Measurements from ENCODE around the gene TTC23L. TPM values are rescaled to one million over a fixed set of nuclear protein-coding genes. Genes with fewer than 3 reads are reported as not detected.
"Not testable (repeated sequence)": the region's sequence is repeated elsewhere in the genome, so short reads cannot be mapped to it uniquely, and the experiment has no call there.

The TTC23L gene
- total RNA-seq, 2 donors from 2014 or later = 2.4 to 2.7 TPM

- DNase-seq (ENCODE audit: low spot score) = no peak
- Histone ChIP-seq H3K27ac (no peak overlapping the region), H3K4me1 (replicated peaks) (no peaks in the 10 kb centered on the region), H3K27me3 (replicated peaks; ENCODE audit: insufficient read depth) (no peaks in the 10 kb centered on the region), H3K9me3 (no peaks in the 10 kb centered on the region), H3K4me3 (no peak overlapping the region), H3K36me3 (no peaks in the 10 kb centered on the region)
- WGBS = 79% methylated on average over 6 of the region's 6 CpGs
- TF ChIP-seq POLR2AphosphoS5 (IDR thresholded peaks at IDR 0.05) (no peak), POLR2A (IDR thresholded peaks at IDR 0.05) (no peak), CTCF (IDR thresholded peaks at IDR 0.05) (no peak)
- intact Hi-C loops (cut with DNase I) = no loop called here
Measured at GRCh38 chr5:34826347-34826746, 12.6 kb upstream of the TTC23L start.

- DNase-seq (ENCODE audit: low spot score) = no peak
- intact Hi-C loops (cut with DNase I) = no loop called here
- Histone ChIP-seq H3K9me3 (no peaks in the 10 kb centered on the region), H3K27ac (no peak overlapping the region), H3K4me1 (replicated peaks) (no peaks in the 10 kb centered on the region), H3K4me3 (no peak overlapping the region), H3K36me3 (no peaks in the 10 kb centered on the region), H3K27me3 (replicated peaks; ENCODE audit: insufficient read depth) (no peaks in the 10 kb centered on the region)
- 94% methylated on average over 6 of the region's 6 CpGs for WGBS
- TF ChIP-seq POLR2AphosphoS5 (IDR thresholded peaks at IDR 0.05) = no peak
Measured at GRCh38 chr5:34827588-34828506, 11.1 kb upstream of the TTC23L start.

GRCh38 chr5:34830827-34831226, 8.1 kb upstream of the TTC23L start:
- DNase-seq (ENCODE audit: low spot score); H3K9me3 ChIP-seq; H3K36me3 ChIP-seq; H3K4me3 ChIP-seq; H3K27ac ChIP-seq; H3K4me1 ChIP-seq (replicated peaks); H3K27me3 ChIP-seq (replicated peaks; ENCODE audit: insufficient read depth); intact Hi-C loops (cut with DNase I): not testable (repeated sequence)
- WGBS = 85% methylated on average over 7 of the region's 7 CpGs

GRCh38 chr5:34831303-34831702, 7.7 kb upstream of the TTC23L start:
- peak overlapping the region in 1 of 2 donors; percentile 6 for H3K27ac ChIP-seq
- no peaks in the 10 kb centered on the region for H3K36me3 ChIP-seq
- no peak for DNase-seq (ENCODE audit: low spot score)
- TF ChIP-seq POLR2AphosphoS5 (IDR thresholded peaks at IDR 0.05) = no peak
- TF ChIP-seq CTCF (IDR thresholded peaks at IDR 0.05) = no peak
- no peak for TF ChIP-seq POLR2A (IDR thresholded peaks at IDR 0.05)
- no peaks in the 10 kb centered on the region for H3K27me3 ChIP-seq (replicated peaks; ENCODE audit: insufficient read depth)
- intact Hi-C loops (cut with DNase I) = no loop called here
- no peaks in the 10 kb centered on the region for H3K9me3 ChIP-seq
- H3K4me1 ChIP-seq (replicated peaks) = no peaks in the 10 kb centered on the region
- H3K4me3 ChIP-seq = no peak overlapping the region

- no peaks in the 10 kb centered on the region for H3K27me3 ChIP-seq (replicated peaks; ENCODE audit: insufficient read depth)
- no peak for DNase-seq (ENCODE audit: low spot score)
- no peak for TF ChIP-seq POLR2AphosphoS5 (IDR thresholded peaks at IDR 0.05)
- no peak for TF ChIP-seq CTCF (IDR thresholded peaks at IDR 0.05)
- TF ChIP-seq POLR2A (IDR thresholded peaks at IDR 0.05) = no peak
- H3K36me3 ChIP-seq = no peaks in the 10 kb centered on the region
- H3K4me3 ChIP-seq = no peak overlapping the region
- no peaks in the 10 kb centered on the region for H3K4me1 ChIP-seq (replicated peaks)
- no peaks in the 10 kb centered on the region for H3K9me3 ChIP-seq
- no peak overlapping the region for H3K27ac ChIP-seq
- 91% methylated on average over 5 of the region's 5 CpGs for WGBS
- intact Hi-C loops (cut with DNase I) = no loop called here
Measured at GRCh38 chr5:34832568-34832967, 6.4 kb upstream of the TTC23L start.

- H3K36me3 ChIP-seq = no peaks in the 10 kb centered on the region
- WGBS = 100% methylated on average over 1 of the region's 1 CpG
- no peak for TF ChIP-seq POLR2A (IDR thresholded peaks at IDR 0.05)
- TF ChIP-seq POLR2AphosphoS5 (IDR thresholded peaks at IDR 0.05) = no peak
- no peak for TF ChIP-seq CTCF (IDR thresholded peaks at IDR 0.05)
- DNase-seq (ENCODE audit: low spot score) = no peak
- H3K9me3 ChIP-seq = no peaks in the 10 kb centered on the region
- no peaks in the 10 kb centered on the region for H3K4me1 ChIP-seq (replicated peaks)
- H3K4me3 ChIP-seq = no peak overlapping the region
- H3K27me3 ChIP-seq (replicated peaks; ENCODE audit: insufficient read depth) = no peaks in the 10 kb centered on the region
- intact Hi-C loops (cut with DNase I) = no loop called here
- H3K27ac ChIP-seq = no peak overlapping the region
Measured at GRCh38 chr5:34833090-34833489, 5.9 kb upstream of the TTC23L start.

All from prostate gland (tissue), 2 donors.